Activated CD4-positive, alpha-beta T cell treated with anti-CD3 and anti-CD28 coated beads for 36 hours (primary cell): Measurements from ENCODE around the gene GABRR3. TPM values are rescaled to one million over a fixed set of nuclear protein-coding genes. Genes with fewer than 3 reads are reported as not detected.
A peak's percentile ranks its signal among the peaks of the same experiment; 100 is the strongest.

Source experiments
- ATAC-seq: fragments of 200-7000 bp; cut with Tn5 transposase; one replicate; pipeline ENCODE4 v1.10.0; 2021; ENCODE audit warnings: mild to moderate bottlenecking, moderate library complexity
- CTCF ChIA-PET: fragments of 350-600 bp; sonication (Branson Sonifier 250); formaldehyde crosslinking; loops from one replicate; lab custom pipeline; 2021; ENCODE audit warnings: antibody characterized with exemption; lab: Charles Lee
- POLR2A ChIA-PET: fragments of 350-600 bp; sonication (Branson Sonifier 250); formaldehyde crosslinking; loops from one replicate; lab custom pipeline; 2021; ENCODE audit warnings: antibody characterized with exemption, inconsistent platforms; lab: Charles Lee
- DNase-seq: peaks from one replicate; pipeline ENCODE4 v3.0.0-alpha.2; 2020
- H3K27ac Mint-ChIP-seq: one replicate; pipeline ENCODE4 v1.8.0; 2021; ENCODE audit warnings: mixed read lengths
- H3K27me3 Mint-ChIP-seq: one replicate; pipeline ENCODE4 v1.8.0; 2021; ENCODE audit warnings: mixed read lengths
- H3K36me3 Mint-ChIP-seq: one replicate; pipeline ENCODE4 v1.8.0; 2021; ENCODE audit warnings: low read depth, mixed read lengths
- H3K4me1 Mint-ChIP-seq: one replicate; pipeline ENCODE4 v1.8.0; 2021; ENCODE audit warnings: mixed read lengths
- H3K4me3 Mint-ChIP-seq: one replicate; pipeline ENCODE4 v1.8.0; 2021; ENCODE audit warnings: mild to moderate bottlenecking, moderate library complexity, mixed read lengths
- H3K9me3 Mint-ChIP-seq: one replicate; pipeline ENCODE4 v1.8.0; 2021; ENCODE audit warnings: low read depth, mixed read lengths
- intact Hi-C, 2 experiments: fragments of 100-400 bp; cut with DNase I in 1 of 2; cut with micrococcal nuclease in 1 of 2; formaldehyde crosslinking; loops; one replicate each; pipeline versions ENCODE4 v1.14.2 to v1.15.1; 2022 to 2024; cut with DNase I, micrococcal nuclease
- total RNA-seq, 2 experiments: library from RNA; stranded (reverse); gene quantifications; one replicate each; pipeline ENCODE4 v1.2.3, GENCODE V29; 2021

Gene GABRR3
- total RNA-seq, 2 experiments from 2014 or later, result not detected

GRCh38 chr3:97990624-97991292, 44.4 kb downstream of the GABRR3 start:
- Mint-ChIP-seq H3K4me3 (peak overlapping the region; percentile 39), H3K36me3 (peaks cover 1% of the 10 kb centered on the region), H3K4me1 (peaks cover 23% of the 10 kb centered on the region), H3K9me3 (no peaks in the 10 kb centered on the region), H3K27ac (no peak overlapping the region), H3K27me3 (peaks cover 2% of the 10 kb centered on the region)
- CTCF ChIA-PET, result interaction anchor here (0.7 kb wide), 1 partner anchor 20 kb away, joined by 3 read pairs; no protein-coding TSS in a partner anchor
- DNase-seq (peak; percentile 45), ATAC-seq (peak; percentile 66)
- POLR2A ChIA-PET, result interaction anchor here (0.8 kb wide), 1 partner anchor 19 kb away, joined by 3 read pairs; the partner anchor contains the start of gene RIOX2
- intact Hi-C loops, result no loop called here

- Mint-ChIP-seq H3K36me3 (peaks cover 1% of the 10 kb centered on the region), H3K4me3 (no peak overlapping the region), H3K27me3 (peaks cover 2% of the 10 kb centered on the region), H3K9me3 (no peaks in the 10 kb centered on the region), H3K27ac (no peak overlapping the region), H3K4me1 (peaks cover 23% of the 10 kb centered on the region)
- intact Hi-C loops, result no loop called here
- ATAC-seq (no peak), DNase-seq (no peak)
- CTCF ChIA-PET, result no interaction called here
- POLR2A ChIA-PET, result no interaction called here
Observed at GRCh38 chr3:97988784-97989568, 46.1 kb downstream of the GABRR3 start.

- peaks cover 27% of the 10 kb centered on the region for H3K4me1 Mint-ChIP-seq
- H3K27ac Mint-ChIP-seq, result no peak overlapping the region
- DNase-seq (no peak), ATAC-seq (no peak)
- intact Hi-C loops, result no loop called here
- peaks cover 2% of the 10 kb centered on the region for H3K27me3 Mint-ChIP-seq
- no peaks in the 10 kb centered on the region for H3K9me3 Mint-ChIP-seq
- POLR2A ChIA-PET, result no interaction called here
- peaks cover 1% of the 10 kb centered on the region for H3K36me3 Mint-ChIP-seq
- CTCF ChIA-PET, result interaction anchor here (0.5 to 0.6 kb wide), 2 partner anchors 51 to 346 kb away, joined by 3 read pairs; no protein-coding TSS in a partner anchor
- H3K4me3 Mint-ChIP-seq, result no peak overlapping the region
Observed at GRCh38 chr3:97987306-97987705, 47.8 kb downstream of the GABRR3 start.

- DNase-seq (no peak), ATAC-seq (no peak)
- H3K27ac Mint-ChIP-seq, result no peak overlapping the region
- intact Hi-C loops, result no loop called here
- H3K4me3 Mint-ChIP-seq, result no peak overlapping the region
- H3K36me3 Mint-ChIP-seq, result no peaks in the 10 kb centered on the region
- H3K4me1 Mint-ChIP-seq, result peaks cover 15% of the 10 kb centered on the region
- H3K27me3 Mint-ChIP-seq, result peaks cover 2% of the 10 kb centered on the region
- no peaks in the 10 kb centered on the region for H3K9me3 Mint-ChIP-seq
- ChIA-PET CTCF (interaction anchor here (1.3 to 1.6 kb wide), 5 partner anchors 13 to 112 kb away, joined by 3 to 5 read pairs (median 4); no protein-coding TSS in a partner anchor), POLR2A (no interaction called here)
Observed at GRCh38 chr3:97983933-97984491, 51.1 kb downstream of the GABRR3 start.

GRCh38 chr3:97981886-97982285, 53.2 kb downstream of the GABRR3 start:
- ChIA-PET POLR2A (no interaction called here), CTCF (interaction anchor here (1.0 kb wide), 1 partner anchor 40 kb away, joined by 4 read pairs; no protein-coding TSS in a partner anchor)
- DNase-seq, result peak; percentile 35
- peak; percentile 82 for ATAC-seq
- peaks cover 2% of the 10 kb centered on the region for H3K27me3 Mint-ChIP-seq
- H3K36me3 Mint-ChIP-seq, result no peaks in the 10 kb centered on the region
- H3K4me3 Mint-ChIP-seq, result no peak overlapping the region
- peak overlapping the region; percentile 19 for H3K27ac Mint-ChIP-seq
- intact Hi-C loops, result no loop called here
- H3K9me3 Mint-ChIP-seq, result no peaks in the 10 kb centered on the region
- peaks cover 15% of the 10 kb centered on the region for H3K4me1 Mint-ChIP-seq

- intact Hi-C loops, result no loop called here
- ChIA-PET CTCF (interaction anchor here (0.8 kb wide), 1 partner anchor 489 kb away, joined by 3 read pairs; no protein-coding TSS in a partner anchor), POLR2A (no interaction called here)
- H3K4me1 Mint-ChIP-seq, result peaks cover 15% of the 10 kb centered on the region
- H3K9me3 Mint-ChIP-seq, result no peaks in the 10 kb centered on the region
- ATAC-seq, result no peak
- no peak for DNase-seq
- no peak overlapping the region for H3K4me3 Mint-ChIP-seq
- no peaks in the 10 kb centered on the region for H3K36me3 Mint-ChIP-seq
- no peak overlapping the region for H3K27ac Mint-ChIP-seq
- peaks cover 2% of the 10 kb centered on the region for H3K27me3 Mint-ChIP-seq
Observed at GRCh38 chr3:97979610-97980009, 55.5 kb downstream of the GABRR3 start.

- no peaks in the 10 kb centered on the region for H3K27me3 Mint-ChIP-seq
- DNase-seq, result no peak
- peaks cover 13% of the 10 kb centered on the region for H3K4me1 Mint-ChIP-seq
- no peak overlapping the region for H3K27ac Mint-ChIP-seq
- POLR2A ChIA-PET, result no interaction called here
- H3K9me3 Mint-ChIP-seq, result no peaks in the 10 kb centered on the region
- no peak overlapping the region for H3K4me3 Mint-ChIP-seq
- intact Hi-C loops, result loop anchor here in 1 of 2 experiments (1.0 kb wide), 1 partner anchor 182 kb away; no protein-coding TSS in a partner anchor
- ATAC-seq, result no peak
- CTCF ChIA-PET, result no interaction called here
- peaks cover 8% of the 10 kb centered on the region for H3K36me3 Mint-ChIP-seq
Observed at GRCh38 chr3:97975466-97975865, 59.6 kb downstream of the GABRR3 start.

- Mint-ChIP-seq H3K4me1 (peaks cover 17% of the 10 kb centered on the region), H3K27ac (no peak overlapping the region), H3K27me3 (no peaks in the 10 kb centered on the region), H3K4me3 (no peak overlapping the region), H3K9me3 (no peaks in the 10 kb centered on the region), H3K36me3 (peaks cover 9% of the 10 kb centered on the region)
- DNase-seq (no peak), ATAC-seq (no peak)
- ChIA-PET POLR2A (no interaction called here), CTCF (no interaction called here)
- intact Hi-C loops, result loop anchor here in 1 of 2 experiments (1.0 kb wide), 1 partner anchor 182 kb away; no protein-coding TSS in a partner anchor
Observed at GRCh38 chr3:97974996-97975395, 60.1 kb downstream of the GABRR3 start.

- Mint-ChIP-seq H3K9me3 (no peaks in the 10 kb centered on the region), H3K27me3 (no peaks in the 10 kb centered on the region), H3K27ac (peak overlapping the region; percentile 40), H3K4me1 (peaks cover 37% of the 10 kb centered on the region), H3K4me3 (peak overlapping the region; percentile 70), H3K36me3 (peaks cover 13% of the 10 kb centered on the region)
- ChIA-PET CTCF (no interaction called here), POLR2A (no interaction called here)
- ATAC-seq, result no peak
- intact Hi-C loops, result loop anchor here (1.0 to 2.0 kb wide), 4 partner anchors 50 to 209 kb away; partner anchors contain the start of gene ARL6 (in 1 of the 2)
- no peak for DNase-seq
Observed at GRCh38 chr3:97972976-97973375, 62.1 kb downstream of the GABRR3 start.

GRCh38 chr3:97971679-97972567, 63.2 kb downstream of the GABRR3 start, which contains the start of gene RIOX2:
Gene RIOX2 (minus strand): TSS chr3:97972431. CDS start chr3:97967593, 4,838 bp downstream.
- peak; percentile 89 for ATAC-seq
- Mint-ChIP-seq H3K9me3 (no peaks in the 10 kb centered on the region), H3K27ac (peak within 1 kb of the TSS; percentile 90), H3K27me3 (no peaks in the 10 kb centered on the region), H3K36me3 (peaks cover 19% of the 10 kb centered on the region), H3K4me3 (peak within 1 kb of the TSS; percentile 83), H3K4me1 (peaks cover 46% of the 10 kb centered on the region)
- intact Hi-C loops, result loop anchor here (1.0 to 2.0 kb wide), 5 partner anchors 51 to 208 kb away; partner anchors contain the start of genes ARL6 (in 1 of the 2) and CRYBG3 (in 1 of the 2)
- CTCF ChIA-PET, result interaction anchor here (0.8 to 2.5 kb wide), 4 partner anchors 12 to 68 kb away, joined by 3 to 15 read pairs (median 4); no protein-coding TSS in a partner anchor
- peak; percentile 90 for DNase-seq
- POLR2A ChIA-PET, result interaction anchor here (0.6 to 1.0 kb wide), 2 partner anchors 19 to 33 kb away, joined by 3 read pairs; no protein-coding TSS in a partner anchor
